Upper lobe of left lung (tissue), 4 donors: Measurements from ENCODE around the gene HECTD4.

Source experiments
- POLR2AphosphoS5 ChIP-seq, 2 donors: sonication (generic); formaldehyde crosslinking; IDR thresholded peaks; one replicate each; pipeline ENCODE4 v1.5.1; 2017; ENCODE audit warnings: antibody characterized with exemption in 2 of 2
- TF ChIP-seq, protein P1 (sequence below), 6 experiments: fragments of 450-650 bp in 4 of 6; fragments of 200-600 bp in 2 of 6; sonication (generic) in 2 of 6; IDR thresholded peaks; one replicate each; pipeline ENCODE4 v1.5.1; 2016 to 2019; ENCODE audit warnings: antibody characterized with exemption in 6 of 6

DNA sequence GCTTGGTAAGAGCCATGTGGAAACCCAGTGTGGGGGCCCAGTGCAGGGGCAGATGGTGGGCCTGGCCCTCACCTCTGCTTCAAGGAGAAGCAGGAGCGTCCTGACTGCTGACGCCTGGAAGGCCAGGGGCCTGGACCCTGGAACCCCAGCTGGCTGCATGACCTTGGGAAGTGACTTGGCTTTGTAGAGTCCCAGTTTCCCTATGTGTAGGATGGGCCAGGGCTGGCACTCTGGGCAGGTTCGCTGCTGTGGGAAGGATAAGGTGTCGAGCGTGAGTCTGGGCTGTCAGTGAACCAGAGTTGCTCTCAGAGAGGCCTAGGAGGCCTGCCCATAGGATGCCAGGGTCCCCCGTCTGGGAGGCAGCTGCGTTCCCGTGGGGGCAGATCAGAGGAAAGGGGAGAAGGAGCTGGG, 213.7 kb downstream of the HECTD4 start:
- TF ChIP-seq, protein P1, sequence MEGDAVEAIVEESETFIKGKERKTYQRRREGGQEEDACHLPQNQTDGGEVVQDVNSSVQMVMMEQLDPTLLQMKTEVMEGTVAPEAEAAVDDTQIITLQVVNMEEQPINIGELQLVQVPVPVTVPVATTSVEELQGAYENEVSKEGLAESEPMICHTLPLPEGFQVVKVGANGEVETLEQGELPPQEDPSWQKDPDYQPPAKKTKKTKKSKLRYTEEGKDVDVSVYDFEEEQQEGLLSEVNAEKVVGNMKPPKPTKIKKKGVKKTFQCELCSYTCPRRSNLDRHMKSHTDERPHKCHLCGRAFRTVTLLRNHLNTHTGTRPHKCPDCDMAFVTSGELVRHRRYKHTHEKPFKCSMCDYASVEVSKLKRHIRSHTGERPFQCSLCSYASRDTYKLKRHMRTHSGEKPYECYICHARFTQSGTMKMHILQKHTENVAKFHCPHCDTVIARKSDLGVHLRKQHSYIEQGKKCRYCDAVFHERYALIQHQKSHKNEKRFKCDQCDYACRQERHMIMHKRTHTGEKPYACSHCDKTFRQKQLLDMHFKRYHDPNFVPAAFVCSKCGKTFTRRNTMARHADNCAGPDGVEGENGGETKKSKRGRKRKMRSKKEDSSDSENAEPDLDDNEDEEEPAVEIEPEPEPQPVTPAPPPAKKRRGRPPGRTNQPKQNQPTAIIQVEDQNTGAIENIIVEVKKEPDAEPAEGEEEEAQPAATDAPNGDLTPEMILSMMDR (IDR thresholded peaks at IDR 0.05): no peak
- TF ChIP-seq POLR2AphosphoS5 (IDR thresholded peaks at IDR 0.05): no peak
